ENCODE results near the gene GRIN3B. TPM values are rescaled to one million over a fixed set of nuclear protein-coding genes. Genes with fewer than 3 reads are reported as not detected.

Gene GRIN3B
- total RNA-seq, 1 donor from 2014 or later: not detected

- peaks cover 3 to 4% of the 10 kb centered on the region in 2 donors for H3K4me1 ChIP-seq
- no peaks in the 10 kb centered on the region for H3K36me3 ChIP-seq
- no peaks in the 10 kb centered on the region for H3K9me3 ChIP-seq
- TF ChIP-seq, protein P1, sequence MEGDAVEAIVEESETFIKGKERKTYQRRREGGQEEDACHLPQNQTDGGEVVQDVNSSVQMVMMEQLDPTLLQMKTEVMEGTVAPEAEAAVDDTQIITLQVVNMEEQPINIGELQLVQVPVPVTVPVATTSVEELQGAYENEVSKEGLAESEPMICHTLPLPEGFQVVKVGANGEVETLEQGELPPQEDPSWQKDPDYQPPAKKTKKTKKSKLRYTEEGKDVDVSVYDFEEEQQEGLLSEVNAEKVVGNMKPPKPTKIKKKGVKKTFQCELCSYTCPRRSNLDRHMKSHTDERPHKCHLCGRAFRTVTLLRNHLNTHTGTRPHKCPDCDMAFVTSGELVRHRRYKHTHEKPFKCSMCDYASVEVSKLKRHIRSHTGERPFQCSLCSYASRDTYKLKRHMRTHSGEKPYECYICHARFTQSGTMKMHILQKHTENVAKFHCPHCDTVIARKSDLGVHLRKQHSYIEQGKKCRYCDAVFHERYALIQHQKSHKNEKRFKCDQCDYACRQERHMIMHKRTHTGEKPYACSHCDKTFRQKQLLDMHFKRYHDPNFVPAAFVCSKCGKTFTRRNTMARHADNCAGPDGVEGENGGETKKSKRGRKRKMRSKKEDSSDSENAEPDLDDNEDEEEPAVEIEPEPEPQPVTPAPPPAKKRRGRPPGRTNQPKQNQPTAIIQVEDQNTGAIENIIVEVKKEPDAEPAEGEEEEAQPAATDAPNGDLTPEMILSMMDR (IDR thresholded peaks at IDR 0.05): no peak
- no peak overlapping the region for H3K27ac ChIP-seq
- no peak overlapping the region for H3K4me3 ChIP-seq
- no peaks in the 10 kb centered on the region for H3K27me3 ChIP-seq
- DNase-seq (ENCODE audit: low spot score in 2 of 2): no peak
- intact Hi-C loops (cut with DNase I): no loop called here
Observed at GRCh38 chr19:1046117-1046626, 46.0 kb downstream of the GRIN3B start.

- no peak overlapping the region for H3K27ac ChIP-seq
- TF ChIP-seq, protein P1 (IDR thresholded peaks at IDR 0.05): no peak
- H3K9me3 ChIP-seq: no peaks in the 10 kb centered on the region
- H3K27me3 ChIP-seq: no peaks in the 10 kb centered on the region
- H3K4me1 ChIP-seq: no peaks in the 10 kb centered on the region
- no peaks in the 10 kb centered on the region for H3K36me3 ChIP-seq
- intact Hi-C loops (cut with DNase I): no loop called here
- no peak for DNase-seq (ENCODE audit: low spot score in 2 of 2)
- H3K4me3 ChIP-seq: no peak overlapping the region
Observed at GRCh38 chr19:1046836-1047695, 46.8 kb downstream of the GRIN3B start.

DNA sequence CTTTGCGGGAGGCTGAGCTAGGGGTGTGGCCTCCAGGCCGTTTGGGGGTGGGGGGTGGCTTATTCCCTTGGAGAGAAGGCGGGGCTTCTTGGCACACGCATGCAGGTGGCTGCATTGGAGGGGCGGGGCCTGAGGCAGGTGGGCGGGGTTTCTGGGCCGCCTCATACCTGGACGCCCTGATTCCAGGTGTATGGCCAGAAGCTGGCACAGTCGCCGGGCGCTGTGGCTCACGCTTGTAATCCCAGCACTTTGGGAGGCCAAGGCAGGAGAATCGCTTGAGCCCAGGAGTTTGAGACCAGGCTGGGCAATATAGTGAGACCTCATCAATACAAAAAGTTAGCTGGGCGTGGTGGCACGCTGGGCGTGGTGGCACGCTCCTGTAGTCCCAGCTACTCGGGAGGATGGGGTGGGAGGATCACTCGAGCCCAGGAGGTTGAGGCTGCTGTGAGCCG is 47.5 kb downstream of the GRIN3B start:
- H3K27me3 ChIP-seq: no peaks in the 10 kb centered on the region
- H3K4me3 ChIP-seq: no peak overlapping the region
- no peaks in the 10 kb centered on the region for H3K4me1 ChIP-seq
- no peaks in the 10 kb centered on the region for H3K9me3 ChIP-seq
- H3K27ac ChIP-seq: no peak overlapping the region
- TF ChIP-seq, protein P1 (IDR thresholded peaks at IDR 0.05): no peak
- no peak for DNase-seq (ENCODE audit: low spot score in 2 of 2)
- intact Hi-C loops (cut with DNase I): no loop called here
- H3K36me3 ChIP-seq: no peaks in the 10 kb centered on the region

- intact Hi-C loops (cut with DNase I): no loop called here
- H3K9me3 ChIP-seq: no peaks in the 10 kb centered on the region
- H3K27me3 ChIP-seq: no peaks in the 10 kb centered on the region
- H3K4me3 ChIP-seq: no peak overlapping the region
- TF ChIP-seq, protein P1 (IDR thresholded peaks at IDR 0.05): no peak
- no peaks in the 10 kb centered on the region for H3K4me1 ChIP-seq
- no peak overlapping the region for H3K27ac ChIP-seq
- DNase-seq (ENCODE audit: low spot score in 2 of 2): no peak
- no peaks in the 10 kb centered on the region for H3K36me3 ChIP-seq
Observed at GRCh38 chr19:1049106-1049505, 48.9 kb downstream of the GRIN3B start.

DNA sequence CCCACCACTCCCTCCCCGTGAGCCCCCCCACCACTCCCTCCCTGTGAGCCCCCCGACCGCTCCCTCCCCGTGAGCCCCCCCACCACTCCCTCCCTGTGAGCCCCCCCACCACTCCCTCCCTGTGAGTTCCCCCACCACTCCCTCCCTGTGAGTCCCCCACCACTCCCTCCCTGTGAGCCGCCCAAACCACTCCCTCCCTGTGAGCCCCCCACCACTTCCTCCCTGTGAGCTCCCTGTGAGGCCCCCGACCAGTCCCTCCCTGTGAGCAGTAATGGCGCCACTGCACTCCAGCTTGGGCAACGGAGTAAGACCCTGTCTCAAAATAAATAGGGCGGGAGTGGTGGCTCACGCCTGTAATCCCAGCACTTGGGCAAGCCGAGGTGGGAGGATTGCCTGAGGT is 49.6 kb downstream of the GRIN3B start:
- no peak for DNase-seq (ENCODE audit: low spot score in 2 of 2)
- Histone ChIP-seq H3K36me3 (no peaks in the 10 kb centered on the region), H3K4me1 (no peaks in the 10 kb centered on the region)

More for the DNA sequence above, 49.6 kb downstream of the GRIN3B start:
- TF ChIP-seq, protein P1 (IDR thresholded peaks at IDR 0.05): no peak
- H3K9me3 ChIP-seq: no peaks in the 10 kb centered on the region
- H3K27me3 ChIP-seq: no peaks in the 10 kb centered on the region
- intact Hi-C loops (cut with DNase I): no loop called here
- no peak overlapping the region for H3K27ac ChIP-seq
- H3K4me3 ChIP-seq: no peak overlapping the region

Measured in ascending aorta (tissue), 2 donors.